Measurements from ENCODE around the gene ARMH4.

Gene ARMH4

DNA sequence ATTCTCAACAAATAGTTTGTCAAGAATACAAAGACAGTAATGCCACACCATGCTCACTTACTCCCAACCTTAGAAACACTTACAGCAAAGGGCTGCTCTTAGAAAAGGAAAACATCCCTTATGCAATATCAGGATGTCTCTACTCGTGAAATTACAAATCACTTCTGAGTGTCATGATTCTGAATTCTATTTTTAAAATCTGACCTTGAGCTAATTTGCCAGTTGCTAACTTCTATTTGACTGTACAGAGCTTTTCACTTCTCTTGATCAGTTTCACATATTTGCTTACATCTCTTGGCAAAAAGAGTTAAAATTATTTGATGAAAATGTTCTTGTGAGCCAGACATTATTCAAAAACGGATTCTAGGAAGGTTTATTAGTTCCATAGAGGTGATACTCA is 149.4 kb downstream of the ARMH4 start:
- TF ChIP-seq, protein P1, sequence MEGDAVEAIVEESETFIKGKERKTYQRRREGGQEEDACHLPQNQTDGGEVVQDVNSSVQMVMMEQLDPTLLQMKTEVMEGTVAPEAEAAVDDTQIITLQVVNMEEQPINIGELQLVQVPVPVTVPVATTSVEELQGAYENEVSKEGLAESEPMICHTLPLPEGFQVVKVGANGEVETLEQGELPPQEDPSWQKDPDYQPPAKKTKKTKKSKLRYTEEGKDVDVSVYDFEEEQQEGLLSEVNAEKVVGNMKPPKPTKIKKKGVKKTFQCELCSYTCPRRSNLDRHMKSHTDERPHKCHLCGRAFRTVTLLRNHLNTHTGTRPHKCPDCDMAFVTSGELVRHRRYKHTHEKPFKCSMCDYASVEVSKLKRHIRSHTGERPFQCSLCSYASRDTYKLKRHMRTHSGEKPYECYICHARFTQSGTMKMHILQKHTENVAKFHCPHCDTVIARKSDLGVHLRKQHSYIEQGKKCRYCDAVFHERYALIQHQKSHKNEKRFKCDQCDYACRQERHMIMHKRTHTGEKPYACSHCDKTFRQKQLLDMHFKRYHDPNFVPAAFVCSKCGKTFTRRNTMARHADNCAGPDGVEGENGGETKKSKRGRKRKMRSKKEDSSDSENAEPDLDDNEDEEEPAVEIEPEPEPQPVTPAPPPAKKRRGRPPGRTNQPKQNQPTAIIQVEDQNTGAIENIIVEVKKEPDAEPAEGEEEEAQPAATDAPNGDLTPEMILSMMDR (IDR thresholded peaks at IDR 0.05): no peak
- no peak for TF ChIP-seq ZFX (IDR thresholded peaks at IDR 0.05; ENCODE audit: borderline replicate concordance)
- no peak overlapping the region for H3K27ac ChIP-seq

DNA sequence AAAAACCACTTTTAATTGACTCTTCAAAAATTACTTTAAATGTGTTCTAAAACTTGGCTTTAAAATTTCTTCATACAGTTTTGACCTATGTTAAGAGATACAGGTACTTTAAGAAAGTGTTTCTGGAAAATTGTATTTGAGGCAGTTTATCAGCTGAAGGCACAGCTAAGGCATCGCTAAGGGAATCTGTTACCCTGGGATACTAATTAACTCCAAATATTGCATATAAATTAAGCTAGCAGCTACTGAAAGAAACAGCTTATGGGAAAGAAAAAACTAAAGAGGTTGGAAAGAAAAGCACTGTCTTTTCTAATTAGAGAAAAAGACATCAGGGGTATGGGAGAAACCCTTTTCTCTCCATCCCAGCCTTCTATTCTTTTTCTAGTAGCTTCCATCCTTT is 152.0 kb downstream of the ARMH4 start:
- no peak for TF ChIP-seq ZFX (IDR thresholded peaks at IDR 0.05; ENCODE audit: borderline replicate concordance)
- TF ChIP-seq, protein P1 (IDR thresholded peaks at IDR 0.05): no peak

DNA sequence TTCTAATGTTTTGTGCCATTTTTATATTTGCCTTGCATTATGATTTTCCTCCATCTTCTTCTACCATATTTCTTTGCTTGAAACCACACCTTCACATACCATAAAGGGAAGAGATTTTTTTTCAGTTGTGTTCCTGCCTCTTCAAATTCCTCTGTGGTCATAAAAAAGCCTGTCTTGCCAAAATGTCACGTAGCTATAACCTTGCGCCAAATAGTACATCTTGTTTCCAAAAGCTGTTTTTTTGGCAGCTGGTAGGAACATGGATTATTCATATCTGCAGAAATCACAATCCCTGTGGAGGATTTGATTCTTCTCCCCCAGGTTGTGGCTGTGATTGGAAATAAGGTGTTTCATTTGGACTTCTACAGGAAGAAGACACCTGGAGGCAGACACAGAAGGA is 152.5 kb downstream of the ARMH4 start:
- TF ChIP-seq, protein P1 (IDR thresholded peaks at IDR 0.05): no peak
- TF ChIP-seq ZFX (IDR thresholded peaks at IDR 0.05; ENCODE audit: borderline replicate concordance): no peak
- no peak overlapping the region for H3K27ac ChIP-seq

More for the DNA sequence above, 152.0 kb downstream of the ARMH4 start:
- no peak overlapping the region for H3K27ac ChIP-seq

DNA sequence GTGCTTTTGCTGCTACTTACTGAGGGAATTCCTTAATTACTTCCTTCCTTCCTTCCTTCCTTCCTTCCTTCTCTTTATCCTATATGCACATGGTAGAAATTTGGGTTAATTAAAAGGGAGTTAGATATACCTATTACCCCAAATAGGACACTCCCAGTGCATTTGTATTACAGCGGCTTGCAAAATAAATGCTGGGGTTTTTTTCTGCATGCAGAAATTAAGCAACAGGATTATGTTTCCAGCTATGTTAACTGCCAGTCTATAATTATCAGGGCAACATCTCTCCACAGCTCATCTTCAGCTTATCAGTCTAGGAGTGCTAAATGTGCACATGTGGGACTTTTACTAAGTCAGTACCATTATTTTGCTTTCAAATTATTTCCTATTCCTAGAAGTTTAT is 153.2 kb downstream of the ARMH4 start:
- no peak for TF ChIP-seq ZFX (IDR thresholded peaks at IDR 0.05; ENCODE audit: borderline replicate concordance)
- TF ChIP-seq, protein P1 (IDR thresholded peaks at IDR 0.05): no peak
- no peak overlapping the region for H3K27ac ChIP-seq

DNA sequence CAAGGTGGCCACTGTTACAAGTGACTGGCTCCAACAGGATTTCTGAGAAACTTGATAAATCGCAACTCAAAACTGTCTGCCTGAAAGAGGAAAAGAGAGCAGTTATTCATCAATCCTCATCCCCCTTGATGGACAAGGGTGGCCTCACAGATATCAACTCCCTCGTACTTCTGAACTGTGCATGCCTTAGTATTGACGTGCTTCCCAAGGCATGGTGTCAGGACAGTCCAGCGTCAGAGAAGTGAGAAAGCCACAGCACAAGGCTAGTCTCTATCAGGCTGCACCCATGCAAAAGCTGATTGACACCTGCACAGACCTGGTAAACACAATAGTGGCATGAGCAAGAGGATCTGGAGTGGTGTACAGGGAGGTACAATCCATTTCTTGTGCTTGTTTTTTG is 160.7 kb downstream of the ARMH4 start:
- no peak overlapping the region for H3K27ac ChIP-seq
- no peak for TF ChIP-seq ZFX (IDR thresholded peaks at IDR 0.05; ENCODE audit: borderline replicate concordance)
- TF ChIP-seq, protein P1 (IDR thresholded peaks at IDR 0.05): no peak

DNA sequence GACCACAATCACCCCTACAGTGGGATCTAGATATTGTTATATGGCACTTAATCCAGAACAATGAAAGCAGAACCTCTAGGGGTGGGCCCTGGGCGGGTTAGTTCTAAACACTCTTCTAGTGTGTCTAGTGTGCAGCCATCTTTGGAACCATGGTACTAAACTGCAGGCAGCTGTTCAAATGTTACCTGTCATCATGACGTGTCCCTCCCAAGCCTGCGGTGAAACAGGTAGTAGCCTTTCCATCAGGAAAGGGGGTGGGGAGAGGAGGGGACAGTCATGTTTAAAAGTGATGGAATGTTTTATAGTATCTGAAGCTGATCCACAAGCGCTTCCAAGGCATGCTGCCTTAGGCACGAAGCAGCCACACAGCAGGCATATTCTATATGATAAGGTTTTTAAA is 163.6 kb downstream of the ARMH4 start:
- no peak overlapping the region for H3K27ac ChIP-seq
- TF ChIP-seq, protein P1 (IDR thresholded peaks at IDR 0.05): no peak
- TF ChIP-seq ZFX (IDR thresholded peaks at IDR 0.05; ENCODE audit: borderline replicate concordance): no peak

DNA sequence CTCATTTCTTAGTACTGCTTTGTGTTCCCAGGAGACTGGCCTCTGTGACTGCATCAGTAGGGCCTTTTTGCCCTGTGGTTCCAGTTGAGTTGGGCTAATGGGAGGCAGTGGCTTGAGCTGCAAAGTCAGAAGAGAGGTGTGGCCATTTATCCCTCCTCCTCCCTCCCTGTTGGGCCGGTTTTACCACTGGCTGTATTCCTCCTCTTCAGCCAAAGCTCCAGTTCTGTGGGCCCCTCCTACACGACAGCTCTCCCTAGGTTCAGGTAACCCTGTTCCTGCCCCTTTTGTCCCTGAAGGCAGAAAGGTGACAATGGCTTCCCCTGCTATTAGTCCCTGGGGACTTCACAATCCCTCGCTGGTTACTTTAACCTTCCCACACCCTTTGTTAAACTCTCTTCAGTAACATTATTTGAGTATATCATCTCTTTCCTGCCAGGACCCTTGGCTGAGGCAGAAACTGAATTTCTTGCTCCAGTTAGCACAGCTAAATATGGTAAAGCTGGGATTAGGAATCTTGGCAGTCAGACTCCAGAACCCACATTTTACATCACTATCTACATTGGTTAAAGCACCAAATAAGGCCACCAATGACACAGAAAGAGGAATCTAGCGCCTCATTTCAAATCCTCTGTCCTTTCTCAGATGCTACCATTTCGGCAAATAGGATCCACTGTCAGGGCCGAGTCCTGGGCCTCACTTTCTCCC is 164.3 kb downstream of the ARMH4 start:
- TF ChIP-seq, protein P1 (IDR thresholded peaks at IDR 0.05): no peak
- no peak for TF ChIP-seq ZFX (IDR thresholded peaks at IDR 0.05; ENCODE audit: borderline replicate concordance)
- H3K27ac ChIP-seq: no peak overlapping the region

Data from 22Rv1 (cell line).